ENCODE data around the gene MED12L.

DNA sequence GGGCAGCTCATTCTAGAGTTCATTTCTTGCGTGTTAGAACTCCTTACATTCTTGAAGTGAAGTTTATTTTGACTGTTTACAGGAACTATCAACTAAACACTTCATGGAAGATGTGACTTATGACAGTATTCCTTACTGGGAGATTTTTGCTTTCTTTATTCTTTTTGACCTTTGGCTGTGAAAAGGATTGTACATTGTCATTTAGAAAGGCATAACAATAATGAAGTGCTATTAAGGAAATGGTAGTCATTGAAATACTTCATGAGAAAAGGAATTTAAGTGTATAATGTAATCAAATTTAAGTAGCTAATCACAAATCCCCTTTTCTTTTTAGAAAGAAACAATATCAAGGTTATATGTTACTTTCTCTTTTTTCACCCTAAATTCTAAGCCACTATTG lies 181.6 kb downstream of the MED12L start:
- TF ChIP-seq CTCF (conservative IDR thresholded peaks at IDR 0.05) (no peak), EZH2 (IDR thresholded peaks at IDR 0.05; ENCODE audit: low read depth) (no peak)
